Measurements from ENCODE around the gene SLC35F3.

The SLC35F3 gene

DNA sequence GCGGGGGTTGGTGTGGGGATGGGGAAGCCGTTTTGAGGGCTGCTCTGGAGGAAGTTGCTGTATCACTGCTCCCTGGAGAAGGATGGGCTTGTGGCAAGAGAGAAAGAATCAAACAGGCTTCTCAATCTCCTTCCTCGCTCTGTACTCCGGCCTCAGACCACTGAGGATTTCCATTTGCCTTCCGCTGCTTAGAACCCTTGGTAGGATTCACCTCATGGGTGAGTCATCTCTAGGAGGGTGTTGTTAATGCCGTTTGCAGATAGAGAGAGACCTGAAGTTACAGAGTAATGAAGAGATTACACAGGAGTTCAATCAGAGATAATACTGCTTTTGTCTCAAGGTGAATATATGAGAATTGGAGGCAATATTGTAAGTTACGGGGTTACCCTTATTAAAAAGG, 15.3 kb downstream of the SLC35F3 start:
- H3K27ac ChIP-seq (replicated peaks; ENCODE audit: low read length), result no peak overlapping the region
- DNase-seq (ENCODE audit: low spot score), result no peak
- WGBS, 2 donors (ENCODE audit: extremely low coverage in 2 of 2, insufficient read length in 2 of 2, insufficient replicate concordance in 1 of 2), result no CpG with 5 or more reads among the region's 7 CpGs
- no peak overlapping the region for H2BK12ac ChIP-seq (ENCODE audit: low read length)
- no peak overlapping the region for H3K14ac ChIP-seq (ENCODE audit: low read length)
- H2BK120ac ChIP-seq (ENCODE audit: low read depth, low read length), result no peak overlapping the region
- H4K8ac ChIP-seq (ENCODE audit: low read depth, low read length), result no peak overlapping the region
- peaks cover 0 to 3% of the 10 kb centered on the region in 2 donors for H3K4me1 ChIP-seq (ENCODE audit: control insufficient read depth in 2 of 2, insufficient read depth in 1 of 2, low read depth in 1 of 2, low read length in 2 of 2)
- H2BK15ac ChIP-seq (ENCODE audit: low read length), result no peak overlapping the region
- no peak overlapping the region for H3K4ac ChIP-seq (ENCODE audit: low read length)
- no peaks in the 10 kb centered on the region for H3K79me1 ChIP-seq (ENCODE audit: low read depth, low read length)
- H3K23ac ChIP-seq (ENCODE audit: low read depth, low read length, poor library complexity), result no peak overlapping the region
- H3K4me3 ChIP-seq (ENCODE audit: low read length in 2 of 2), result no peak overlapping the region
- H3K18ac ChIP-seq (ENCODE audit: low read length), result no peak overlapping the region
- no peak overlapping the region for H2AK5ac ChIP-seq (ENCODE audit: low read depth, low read length)
- H3K9ac ChIP-seq (ENCODE audit: low read depth, low read length, poor library complexity), result no peak overlapping the region
- H2AFZ ChIP-seq (ENCODE audit: low read length), result no peak overlapping the region
- no peaks in the 10 kb centered on the region for H3K9me3 ChIP-seq (replicated peaks in 1 of 2; ENCODE audit: control insufficient read depth in 2 of 2, insufficient read depth in 1 of 2, low read depth in 1 of 2, low read length in 2 of 2)
- H3K4me2 ChIP-seq (ENCODE audit: insufficient read depth, low read length, poor library complexity, severe bottlenecking), result no peak overlapping the region
- no peak overlapping the region for H4K91ac ChIP-seq (ENCODE audit: low read depth, low read length, poor library complexity)
- no peak overlapping the region for H2BK5ac ChIP-seq (ENCODE audit: low read length)
- H3K36me3 ChIP-seq (replicated peaks in 1 of 2; ENCODE audit: control insufficient read depth in 2 of 2, insufficient read depth in 2 of 2, low read length in 2 of 2), result no peaks in the 10 kb centered on the region
- H3K27me3 ChIP-seq (ENCODE audit: control insufficient read depth in 3 of 3, insufficient read depth in 3 of 3, low read depth in 1 of 3, low read length in 3 of 3), result no peaks in the 10 kb centered on the region

DNA sequence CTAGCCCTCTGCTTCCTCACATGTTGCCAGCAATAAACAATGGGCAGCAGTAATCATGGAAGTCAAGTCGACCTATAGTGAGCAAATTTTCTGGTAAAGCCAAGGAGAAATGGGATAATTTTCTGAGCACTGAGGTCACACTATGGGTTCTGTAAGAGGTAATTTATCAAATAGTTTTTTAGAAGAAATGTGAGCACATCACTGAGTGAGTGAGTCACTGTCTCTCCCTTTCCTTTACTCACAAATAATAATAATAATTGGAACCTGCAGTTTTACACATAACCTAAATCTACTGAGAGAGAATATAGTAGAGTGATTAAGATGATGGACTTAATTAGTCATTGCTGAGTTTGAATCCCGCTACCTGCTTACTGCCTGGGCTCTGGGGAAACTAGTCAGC, 23.6 kb downstream of the SLC35F3 start:
- H3K4me2 ChIP-seq (ENCODE audit: insufficient read depth, low read length, poor library complexity, severe bottlenecking), result no peak overlapping the region
- no peaks in the 10 kb centered on the region for H3K27me3 ChIP-seq (ENCODE audit: control insufficient read depth in 3 of 3, insufficient read depth in 3 of 3, low read depth in 1 of 3, low read length in 3 of 3)
- no peak for DNase-seq (ENCODE audit: low spot score)
- no peak overlapping the region for H4K8ac ChIP-seq (ENCODE audit: low read depth, low read length)
- H4K91ac ChIP-seq (ENCODE audit: low read depth, low read length, poor library complexity), result no peak overlapping the region
- no peaks in the 10 kb centered on the region for H3K36me3 ChIP-seq (replicated peaks in 1 of 2; ENCODE audit: control insufficient read depth in 2 of 2, insufficient read depth in 2 of 2, low read length in 2 of 2)
- WGBS, 2 donors (ENCODE audit: extremely low coverage in 2 of 2, insufficient read length in 2 of 2, insufficient replicate concordance in 1 of 2), result no CpG with 5 or more reads among the region's 2 CpGs
- H3K4me3 ChIP-seq (ENCODE audit: low read length in 2 of 2), result no peak overlapping the region
- H3K14ac ChIP-seq (ENCODE audit: low read length), result no peak overlapping the region
- H2AFZ ChIP-seq (ENCODE audit: low read length), result no peak overlapping the region
- H2BK12ac ChIP-seq (ENCODE audit: low read length), result no peak overlapping the region
- no peak overlapping the region for H2BK5ac ChIP-seq (ENCODE audit: low read length)
- H3K23ac ChIP-seq (ENCODE audit: low read depth, low read length, poor library complexity), result no peak overlapping the region
- H3K18ac ChIP-seq (ENCODE audit: low read length), result no peak overlapping the region
- no peaks in the 10 kb centered on the region for H3K79me1 ChIP-seq (ENCODE audit: low read depth, low read length)
- no peak overlapping the region for H2BK120ac ChIP-seq (ENCODE audit: low read depth, low read length)
- H2BK15ac ChIP-seq (ENCODE audit: low read length), result no peak overlapping the region
- no peaks in the 10 kb centered on the region for H3K9me3 ChIP-seq (replicated peaks in 1 of 2; ENCODE audit: control insufficient read depth in 2 of 2, insufficient read depth in 1 of 2, low read depth in 1 of 2, low read length in 2 of 2)
- H3K27ac ChIP-seq (replicated peaks; ENCODE audit: low read length), result no peak overlapping the region
- H3K9ac ChIP-seq (ENCODE audit: low read depth, low read length, poor library complexity), result no peak overlapping the region
- no peaks in the 10 kb centered on the region for H3K4me1 ChIP-seq (ENCODE audit: control insufficient read depth in 2 of 2, insufficient read depth in 1 of 2, low read depth in 1 of 2, low read length in 2 of 2)
- no peak overlapping the region for H2AK5ac ChIP-seq (ENCODE audit: low read depth, low read length)
- H3K4ac ChIP-seq (ENCODE audit: low read length), result no peak overlapping the region

DNA sequence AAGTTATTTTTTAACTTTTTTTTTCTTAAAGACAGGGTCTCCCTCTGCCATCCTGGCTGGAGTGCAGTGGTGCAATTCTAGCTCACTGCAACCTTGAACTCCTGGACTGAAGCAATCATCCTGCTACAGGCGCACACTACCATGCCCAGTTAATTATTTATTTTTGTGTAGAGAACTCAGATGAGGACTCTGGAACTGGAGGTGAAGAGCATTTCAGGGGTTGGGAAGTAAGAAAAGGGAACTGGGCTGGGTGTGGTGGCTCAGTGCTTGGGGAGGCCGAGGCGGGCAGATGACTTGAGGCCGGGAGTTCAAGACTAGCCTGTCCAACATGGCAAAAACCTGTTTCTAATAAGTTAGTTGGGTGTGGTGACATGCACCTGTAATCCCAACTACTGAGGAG, 28.9 kb downstream of the SLC35F3 start:
- Histone ChIP-seq H2BK12ac (ENCODE audit: low read length) (no peak overlapping the region), H3K4me2 (ENCODE audit: insufficient read depth, low read length, poor library complexity, severe bottlenecking) (no peak overlapping the region), H3K4me3 (ENCODE audit: low read length in 2 of 2) (no peak overlapping the region), H2BK120ac (ENCODE audit: low read depth, low read length) (no peak overlapping the region), H2BK15ac (ENCODE audit: low read length) (no peak overlapping the region), H3K36me3 (replicated peaks in 1 of 2; ENCODE audit: control insufficient read depth in 2 of 2, insufficient read depth in 2 of 2, low read length in 2 of 2) (no peaks in the 10 kb centered on the region), H3K79me1 (ENCODE audit: low read depth, low read length) (no peaks in the 10 kb centered on the region), H3K9me3 (replicated peaks in 1 of 2; ENCODE audit: control insufficient read depth in 2 of 2, insufficient read depth in 1 of 2, low read depth in 1 of 2, low read length in 2 of 2) (no peaks in the 10 kb centered on the region), H3K14ac (ENCODE audit: low read length) (no peak overlapping the region), H3K23ac (ENCODE audit: low read depth, low read length, poor library complexity) (no peak overlapping the region), H3K9ac (ENCODE audit: low read depth, low read length, poor library complexity) (no peak overlapping the region), H3K4ac (ENCODE audit: low read length) (no peak overlapping the region), H3K4me1 (ENCODE audit: control insufficient read depth in 2 of 2, insufficient read depth in 1 of 2, low read depth in 1 of 2, low read length in 2 of 2) (no peaks in the 10 kb centered on the region), H3K27ac (replicated peaks; ENCODE audit: low read length) (no peak overlapping the region), H2AK5ac (ENCODE audit: low read depth, low read length) (no peak overlapping the region), H3K18ac (ENCODE audit: low read length) (no peak overlapping the region), H2AFZ (ENCODE audit: low read length) (no peak overlapping the region), H3K27me3 (ENCODE audit: control insufficient read depth in 3 of 3, insufficient read depth in 3 of 3, low read depth in 1 of 3, low read length in 3 of 3) (no peaks in the 10 kb centered on the region), H4K8ac (ENCODE audit: low read depth, low read length) (no peak overlapping the region), H2BK5ac (ENCODE audit: low read length) (no peak overlapping the region), H4K91ac (ENCODE audit: low read depth, low read length, poor library complexity) (no peak overlapping the region)
- DNase-seq (ENCODE audit: low spot score), result no peak
- no CpG with 5 or more reads among the region's 4 CpGs for WGBS, 2 donors (ENCODE audit: extremely low coverage in 2 of 2, insufficient read length in 2 of 2, insufficient replicate concordance in 1 of 2)

DNA sequence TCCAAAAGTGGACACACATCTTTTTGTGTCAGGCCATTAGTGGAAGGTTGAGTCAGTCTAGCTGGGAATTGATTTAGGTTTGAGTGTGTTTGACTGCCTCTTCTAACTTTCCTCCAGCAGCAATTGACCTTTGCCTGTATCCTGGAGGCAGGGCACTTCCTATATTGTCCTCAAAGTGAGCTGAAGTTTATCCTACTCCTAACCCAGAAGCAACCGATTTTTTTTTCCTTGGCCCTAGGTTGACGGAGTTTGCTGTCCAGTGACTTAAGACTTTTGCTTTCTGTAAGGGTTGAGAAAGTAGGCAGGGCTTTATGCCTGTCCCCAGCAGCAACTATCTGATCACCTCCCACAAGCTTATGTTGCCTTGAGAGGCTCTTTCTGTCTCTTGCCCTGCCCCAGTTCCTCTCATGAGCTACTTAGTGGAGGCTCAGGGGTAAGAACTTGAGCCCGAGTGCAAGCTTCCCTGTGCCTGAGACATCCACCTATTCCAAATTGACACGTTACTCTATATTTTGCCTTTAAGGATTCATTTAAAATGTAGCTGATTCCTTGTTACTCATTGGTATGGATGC, 30.9 kb downstream of the SLC35F3 start:
- no peak overlapping the region for H2AK5ac ChIP-seq (ENCODE audit: low read depth, low read length)
- H3K23ac ChIP-seq (ENCODE audit: low read depth, low read length, poor library complexity), result no peak overlapping the region
- H2BK5ac ChIP-seq (ENCODE audit: low read length), result no peak overlapping the region
- H3K4me1 ChIP-seq (ENCODE audit: control insufficient read depth in 2 of 2, insufficient read depth in 1 of 2, low read depth in 1 of 2, low read length in 2 of 2), result no peaks in the 10 kb centered on the region
- H2AFZ ChIP-seq (ENCODE audit: low read length), result no peak overlapping the region
- H4K91ac ChIP-seq (ENCODE audit: low read depth, low read length, poor library complexity), result no peak overlapping the region
- no peaks in the 10 kb centered on the region for H3K27me3 ChIP-seq (ENCODE audit: control insufficient read depth in 3 of 3, insufficient read depth in 3 of 3, low read depth in 1 of 3, low read length in 3 of 3)
- H2BK120ac ChIP-seq (ENCODE audit: low read depth, low read length), result no peak overlapping the region
- no peak for DNase-seq (ENCODE audit: low spot score)
- no peak overlapping the region for H2BK12ac ChIP-seq (ENCODE audit: low read length)
- H4K8ac ChIP-seq (ENCODE audit: low read depth, low read length), result no peak overlapping the region
- H3K4ac ChIP-seq (ENCODE audit: low read length), result no peak overlapping the region
- no peak overlapping the region for H3K4me3 ChIP-seq (ENCODE audit: low read length in 2 of 2)
- H3K27ac ChIP-seq (replicated peaks; ENCODE audit: low read length), result no peak overlapping the region
- no peaks in the 10 kb centered on the region for H3K9me3 ChIP-seq (replicated peaks in 1 of 2; ENCODE audit: control insufficient read depth in 2 of 2, insufficient read depth in 1 of 2, low read depth in 1 of 2, low read length in 2 of 2)
- H3K4me2 ChIP-seq (ENCODE audit: insufficient read depth, low read length, poor library complexity, severe bottlenecking), result no peak overlapping the region
- no peak overlapping the region for H3K14ac ChIP-seq (ENCODE audit: low read length)
- no peaks in the 10 kb centered on the region for H3K36me3 ChIP-seq (replicated peaks in 1 of 2; ENCODE audit: control insufficient read depth in 2 of 2, insufficient read depth in 2 of 2, low read length in 2 of 2)
- no CpG with 5 or more reads among the region's 4 CpGs for WGBS, 2 donors (ENCODE audit: extremely low coverage in 2 of 2, insufficient read length in 2 of 2, insufficient replicate concordance in 1 of 2)
- H3K79me1 ChIP-seq (ENCODE audit: low read depth, low read length), result no peaks in the 10 kb centered on the region
- H3K9ac ChIP-seq (ENCODE audit: low read depth, low read length, poor library complexity), result no peak overlapping the region
- no peak overlapping the region for H3K18ac ChIP-seq (ENCODE audit: low read length)
- H2BK15ac ChIP-seq (ENCODE audit: low read length), result no peak overlapping the region

Data from neuronal stem cell (in vitro differentiated cells).